ENCODE results near the gene CHAF1A.

The CHAF1A gene

GRCh38 chr19:4472174-4472974 lies 69.9 kb downstream of the CHAF1A start, which contains the start of gene HDGFL2:
Gene HDGFL2 (plus strand): TSS chr19:4472297. CDS start chr19:4472351, 54 bp downstream.
- H3K4me3 ChIP-seq (ENCODE audit: low read depth, low read length): peak within 1 kb of the TSS; percentile 85
- H3K36me3 ChIP-seq (ENCODE audit: control insufficient read depth in 2 of 2, insufficient read depth in 1 of 2, low read length in 2 of 2): peaks cover 4 to 23% of the 10 kb centered on the region in 2 experiments; a peak in 2 of 3 replicates
- CTCF ChIA-PET: interaction anchor here (1.6 kb wide), 1 partner anchor 51 kb away, joined by 9 read pairs; no protein-coding TSS in a partner anchor
- peaks cover 3% of the 10 kb centered on the region; the same call in 1 of the 2 replicates for H3K4me1 ChIP-seq (ENCODE audit: control insufficient read depth, insufficient read depth, low read length)
- POLR2A ChIA-PET: interaction anchor here (0.9 to 2.7 kb wide), 15 partner anchors 12 to 504 kb away, joined by 3 to 23 read pairs (median 4); partner anchors contain the start of genes CHAF1A, FEM1A, MPND and PLIN5
- H3K27ac ChIP-seq (ENCODE audit: extremely low read depth, low read depth, low read length): peak within 1 kb of the TSS; percentile 87
- H3K9me3 ChIP-seq (ENCODE audit: control insufficient read depth, insufficient read depth, low read depth, low read length): no peaks in the 10 kb centered on the region
- no peak for TF ChIP-seq ZNF433 (tag by site-specific recombination; IDR thresholded peaks at IDR 0.05; ENCODE audit: low read depth)
- TF ChIP-seq ZNF302 (tag by site-specific recombination; IDR thresholded peaks at IDR 0.05; ENCODE audit: low read depth): no peak
- no peak for TF ChIP-seq ZNF394 (tag by site-specific recombination; IDR thresholded peaks at IDR 0.05; ENCODE audit: borderline replicate concordance)
- no peak for TF ChIP-seq ZFP41 (tag by site-specific recombination; IDR thresholded peaks at IDR 0.05; ENCODE audit: borderline replicate concordance)
- TF ChIP-seq, protein P1, sequence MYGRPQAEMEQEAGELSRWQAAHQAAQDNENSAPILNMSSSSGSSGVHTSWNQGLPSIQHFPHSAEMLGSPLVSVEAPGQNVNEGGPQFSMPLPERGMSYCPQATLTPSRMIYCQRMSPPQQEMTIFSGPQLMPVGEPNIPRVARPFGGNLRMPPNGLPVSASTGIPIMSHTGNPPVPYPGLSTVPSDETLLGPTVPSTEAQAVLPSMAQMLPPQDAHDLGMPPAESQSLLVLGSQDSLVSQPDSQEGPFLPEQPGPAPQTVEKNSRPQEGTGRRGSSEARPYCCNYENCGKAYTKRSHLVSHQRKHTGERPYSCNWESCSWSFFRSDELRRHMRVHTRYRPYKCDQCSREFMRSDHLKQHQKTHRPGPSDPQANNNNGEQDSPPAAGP (tag by site-specific recombination; IDR thresholded peaks at IDR 0.05): no peak
- no peak for TF ChIP-seq ZNF701 (tag by site-specific recombination; IDR thresholded peaks at IDR 0.05)
- no peak for TF ChIP-seq SP2 (tag by site-specific recombination; IDR thresholded peaks at IDR 0.05)
- no peak; the same call in 1 of the 2 replicates for TF ChIP-seq KLF9 (tag by site-specific recombination; IDR thresholded peaks at IDR 0.05; ENCODE audit: low read depth)
- TF ChIP-seq ZNF121 (tag by site-specific recombination; IDR thresholded peaks at IDR 0.05): no peak
- TF ChIP-seq YY2 (tag by site-specific recombination; IDR thresholded peaks at IDR 0.05): no peak
- peak; percentile 9; the same call in 1 of the 2 replicates for TF ChIP-seq KLF10 (tag by site-specific recombination; IDR thresholded peaks at IDR 0.05)
- TF ChIP-seq ZNF560 (tag by site-specific recombination; IDR thresholded peaks at IDR 0.05; ENCODE audit: borderline replicate concordance): no peak
- TF ChIP-seq, protein P2, sequence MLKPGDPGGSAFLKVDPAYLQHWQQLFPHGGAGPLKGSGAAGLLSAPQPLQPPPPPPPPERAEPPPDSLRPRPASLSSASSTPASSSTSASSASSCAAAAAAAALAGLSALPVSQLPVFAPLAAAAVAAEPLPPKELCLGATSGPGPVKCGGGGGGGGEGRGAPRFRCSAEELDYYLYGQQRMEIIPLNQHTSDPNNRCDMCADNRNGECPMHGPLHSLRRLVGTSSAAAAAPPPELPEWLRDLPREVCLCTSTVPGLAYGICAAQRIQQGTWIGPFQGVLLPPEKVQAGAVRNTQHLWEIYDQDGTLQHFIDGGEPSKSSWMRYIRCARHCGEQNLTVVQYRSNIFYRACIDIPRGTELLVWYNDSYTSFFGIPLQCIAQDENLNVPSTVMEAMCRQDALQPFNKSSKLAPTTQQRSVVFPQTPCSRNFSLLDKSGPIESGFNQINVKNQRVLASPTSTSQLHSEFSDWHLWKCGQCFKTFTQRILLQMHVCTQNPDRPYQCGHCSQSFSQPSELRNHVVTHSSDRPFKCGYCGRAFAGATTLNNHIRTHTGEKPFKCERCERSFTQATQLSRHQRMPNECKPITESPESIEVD (tag by site-specific recombination; IDR thresholded peaks at IDR 0.05): no peak
- no peak for TF ChIP-seq ZSCAN5A (tag by site-specific recombination; IDR thresholded peaks at IDR 0.05)
- peak; percentile 29; the same call in 1 of the 2 replicates for TF ChIP-seq ZNF660 (tag by site-specific recombination; IDR thresholded peaks at IDR 0.05)
- TF ChIP-seq ZNF785 (tag by site-specific recombination; IDR thresholded peaks at IDR 0.05): no peak
- TF ChIP-seq ZNF670 (tag by site-specific recombination; IDR thresholded peaks at IDR 0.05; ENCODE audit: low read depth): no peak
- peak; percentile 68; the same call in 1 of the 2 replicates for TF ChIP-seq GLIS2 (tag by site-specific recombination; IDR thresholded peaks at IDR 0.05)
- no peak for TF ChIP-seq ZNF510 (tag by site-specific recombination; IDR thresholded peaks at IDR 0.05; ENCODE audit: insufficient replicate concordance)
- TF ChIP-seq ZNF362 (tag by site-specific recombination; IDR thresholded peaks at IDR 0.05): no peak
- no peak for TF ChIP-seq ZNF596 (tag by site-specific recombination; IDR thresholded peaks at IDR 0.05)
- TF ChIP-seq ZNF629 (tag by site-specific recombination; IDR thresholded peaks at IDR 0.05): no peak
- 0 out of 2 replicates have a peak, but pooled peaks have one; percentile 12 for TF ChIP-seq ZNF341 (tag by site-specific recombination; IDR thresholded peaks at IDR 0.05; ENCODE audit: low read depth)
- no peak for TF ChIP-seq ZNF2 (tag by site-specific recombination; IDR thresholded peaks at IDR 0.05)
- TF ChIP-seq ZIC2 (tag by site-specific recombination; IDR thresholded peaks at IDR 0.05): peak; percentile 27
- no peak for TF ChIP-seq KLF16 (tag by site-specific recombination; IDR thresholded peaks at IDR 0.05)
- no peak for TF ChIP-seq ZNF157 (tag by site-specific recombination; IDR thresholded peaks at IDR 0.05)
- TF ChIP-seq ZBTB20 (tag by site-specific recombination; IDR thresholded peaks at IDR 0.05): no peak
- no peak for TF ChIP-seq SP3 (tag by site-specific recombination; IDR thresholded peaks at IDR 0.05)
- no peak for TF ChIP-seq ZNF280D (tag by site-specific recombination; IDR thresholded peaks at IDR 0.05)

All from HEK293 (cell line).